MM.1S (cell line): ENCODE data around the gene PANX1.

Experiments used
- DNase-seq: peaks from one replicate; pipeline ENCODE4 v3.0.0-alpha.2; 2015
- H2AFZ ChIP-seq: fragments of 300-600 bp; sonication (generic); 2 replicates; pipeline ENCODE4 v1.6.0; 2016; ENCODE audit warnings: antibody characterized with exemption, low read length
- H3F3A ChIP-seq: fragments of 300-600 bp; sonication (generic); 2 replicates; pipeline ENCODE4 v1.6.1; 2016; ENCODE audit warnings: mild to moderate bottlenecking, antibody characterized with exemption, low read length, moderate library complexity, mixed read lengths; ENCODE audit not compliant: insufficient read depth
- H3K27ac ChIP-seq: fragments of 300-600 bp; sonication (generic); 2 replicates; pipeline ENCODE4 v1.5.1; 2016; ENCODE audit warnings: mild to moderate bottlenecking, low read length
- H3K27me3 ChIP-seq: fragments of 300-600 bp; sonication (generic); replicated peaks from 2 replicates; pipeline ENCODE4 v1.6.0; 2016; ENCODE audit warnings: low read length; ENCODE audit not compliant: insufficient read depth
- H3K36me3 ChIP-seq: fragments of 300-600 bp; sonication (generic); replicated peaks from 2 replicates; pipeline ENCODE4 v1.6.1; 2016; ENCODE audit warnings: mild to moderate bottlenecking, low read length, mixed read lengths; ENCODE audit not compliant: insufficient read depth
- H3K4me1 ChIP-seq: fragments of 300-600 bp; sonication (generic); 2 replicates; pipeline ENCODE4 v1.6.1; 2016; ENCODE audit warnings: low read length, mixed read lengths
- H3K4me2 ChIP-seq: fragments of 300-600 bp; sonication (generic); 2 replicates; pipeline ENCODE4 v1.6.0; 2016; ENCODE audit warnings: low read depth, low read length
- H3K4me3 ChIP-seq: fragments of 300-600 bp; sonication (generic); 2 replicates; pipeline ENCODE4 v1.5.1; 2016; ENCODE audit warnings: low read length, mixed read lengths
- H3K79me2 ChIP-seq: fragments of 300-600 bp; sonication (generic); 2 replicates; pipeline ENCODE4 v1.6.1; 2016; ENCODE audit warnings: mixed run types, low read length, mixed read lengths
- H3K9ac ChIP-seq: fragments of 300-600 bp; sonication (generic); 2 replicates; pipeline ENCODE4 v1.6.1; 2016; ENCODE audit warnings: low read length, mixed read lengths
- H3K9me2 ChIP-seq: fragments of 300-600 bp; sonication (generic); replicated peaks from 2 replicates; pipeline ENCODE4 v1.6.1; 2016; ENCODE audit warnings: mild to moderate bottlenecking, low read length, mixed read lengths; ENCODE audit not compliant: insufficient read depth
- H3K9me3 ChIP-seq: fragments of 300-600 bp; sonication (generic); replicated peaks from 2 replicates; pipeline ENCODE4 v1.6.1; 2016; ENCODE audit warnings: mild to moderate bottlenecking, low read length, mixed read lengths; ENCODE audit not compliant: insufficient read depth
- H4K20me1 ChIP-seq: fragments of 300-600 bp; sonication (generic); 2 replicates; pipeline ENCODE4 v1.6.1; 2016; ENCODE audit warnings: mild to moderate bottlenecking, low read length, moderate library complexity, mixed read lengths; ENCODE audit not compliant: insufficient read depth
- CTCF ChIP-seq: fragments of 300-600 bp; sonication (generic); IDR thresholded peaks from 2 replicates; pipeline ENCODE4 v1.5.1; 2016; ENCODE audit warnings: antibody characterized with exemption, low read length, mixed read lengths
- EZH2 ChIP-seq: fragments of 300-600 bp; sonication (generic); optimal IDR thresholded peaks from 2 replicates; pipeline ENCODE3; 2017; ENCODE audit warnings: low read depth, mild to moderate bottlenecking, antibody characterized with exemption, low read length, mixed read lengths
- EZH2phosphoT487 ChIP-seq: fragments of 300-600 bp; sonication (generic); IDR thresholded peaks from 2 replicates; pipeline ENCODE4 v1.6.1; 2018; ENCODE audit warnings: antibody characterized with exemption, low read length

PANX1 gene

GRCh38 chr11:94183886-94184264, 55.2 kb downstream of the PANX1 start:
- no peak for DNase-seq
- H3K27me3 ChIP-seq, result no peaks in the 10 kb centered on the region
- no peak overlapping the region for H3K27ac ChIP-seq
- no peaks in the 10 kb centered on the region for H3K79me2 ChIP-seq
- TF ChIP-seq EZH2phosphoT487, result no peak
- no peak for TF ChIP-seq EZH2
- TF ChIP-seq CTCF, result peak; percentile 46
- H3K4me1 ChIP-seq, result no peaks in the 10 kb centered on the region
- H3K4me2 ChIP-seq, result no peak overlapping the region
- no peak overlapping the region for H2AFZ ChIP-seq
- no peak overlapping the region for H3K4me3 ChIP-seq
- no peaks in the 10 kb centered on the region for H3K9me2 ChIP-seq
- H4K20me1 ChIP-seq, result no peaks in the 10 kb centered on the region
- no peaks in the 10 kb centered on the region for H3F3A ChIP-seq
- no peaks in the 10 kb centered on the region for H3K9me3 ChIP-seq
- H3K36me3 ChIP-seq, result no peaks in the 10 kb centered on the region
- H3K9ac ChIP-seq, result no peak overlapping the region

- Histone ChIP-seq H4K20me1 (no peaks in the 10 kb centered on the region), H3K9me2 (no peaks in the 10 kb centered on the region), H3K4me2 (no peak overlapping the region), H3K9ac (no peak overlapping the region), H2AFZ (no peak overlapping the region), H3K4me1 (no peaks in the 10 kb centered on the region), H3K9me3 (no peaks in the 10 kb centered on the region), H3K4me3 (no peak overlapping the region), H3K27me3 (no peaks in the 10 kb centered on the region), H3K27ac (no peak overlapping the region), H3K36me3 (no peaks in the 10 kb centered on the region), H3K79me2 (no peaks in the 10 kb centered on the region), H3F3A (no peaks in the 10 kb centered on the region)
- TF ChIP-seq EZH2 (no peak), EZH2phosphoT487 (no peak), CTCF (no peak)
- DNase-seq, result no peak
Measured at GRCh38 chr11:94184362-94184761, 55.7 kb downstream of the PANX1 start.

- DNase-seq, result no peak
- no peak overlapping the region for H3K27ac ChIP-seq
- no peaks in the 10 kb centered on the region for H3F3A ChIP-seq
- no peaks in the 10 kb centered on the region for H3K9me2 ChIP-seq
- H3K4me2 ChIP-seq, result no peak overlapping the region
- H3K9ac ChIP-seq, result no peak overlapping the region
- H3K27me3 ChIP-seq, result no peaks in the 10 kb centered on the region
- H3K36me3 ChIP-seq, result no peaks in the 10 kb centered on the region
- TF ChIP-seq CTCF (no peak), EZH2 (no peak), EZH2phosphoT487 (no peak)
- no peak overlapping the region for H2AFZ ChIP-seq
- H3K4me3 ChIP-seq, result no peak overlapping the region
- H3K4me1 ChIP-seq, result no peaks in the 10 kb centered on the region
- no peaks in the 10 kb centered on the region for H4K20me1 ChIP-seq
- no peaks in the 10 kb centered on the region for H3K79me2 ChIP-seq
- no peaks in the 10 kb centered on the region for H3K9me3 ChIP-seq
Measured at GRCh38 chr11:94184846-94185245, 56.2 kb downstream of the PANX1 start.
